ENCODE data around the gene PPP1R7.
"Not testable (repeated sequence)": the region's sequence is repeated elsewhere in the genome, so short reads cannot be mapped to it uniquely, and the experiment has no call there.

Gene PPP1R7

GRCh38 chr2:241149925-241150659, at the start of gene PPP1R7:
PPP1R7 (plus strand) TSS chr2:241150467; CDS start chr2:241150496, 29 bp downstream.
- Mint-ChIP-seq H3K4me1 (ENCODE audit: low read depth) (peaks cover 46% of the 10 kb centered on the region), H3K27ac (peak within 1 kb of the TSS; percentile 97), H3K36me3 (no peaks in the 10 kb centered on the region), H3K4me3 (peak within 1 kb of the TSS; percentile 94), H3K27me3 (no peaks in the 10 kb centered on the region), H3K9me3 (ENCODE audit: low read depth) (no peaks in the 10 kb centered on the region)

GRCh38 chr2:241102239-241102803, 47.9 kb upstream of the PPP1R7 start, which contains the start of gene MTERF4:
MTERF4 (minus strand) TSS chr2:241102287; CDS start chr2:241102273, 14 bp downstream.
- H3K36me3 Mint-ChIP-seq, result peaks cover 10% of the 10 kb centered on the region
- no peaks in the 10 kb centered on the region for H3K27me3 Mint-ChIP-seq
- no peaks in the 10 kb centered on the region for H3K9me3 Mint-ChIP-seq (ENCODE audit: low read depth)
- H3K4me1 Mint-ChIP-seq (ENCODE audit: low read depth), result peaks cover 78% of the 10 kb centered on the region
- H3K27ac Mint-ChIP-seq, result peak within 1 kb of the TSS; percentile 98
- H3K4me3 Mint-ChIP-seq, result peak within 1 kb of the TSS; percentile 97

- peak overlapping the region; percentile 98 for H3K27ac Mint-ChIP-seq
Measured at GRCh38 chr2:241103176-241103595, 47.1 kb upstream of the PPP1R7 start.

GRCh38 chr2:241104611-241105010, 45.7 kb upstream of the PPP1R7 start:
- not testable (repeated sequence) for H3K27me3 Mint-ChIP-seq; H3K36me3 Mint-ChIP-seq; H3K9me3 Mint-ChIP-seq (ENCODE audit: low read depth); H3K4me3 Mint-ChIP-seq
- Mint-ChIP-seq H3K4me1 (ENCODE audit: low read depth) (peaks cover 76% of the 10 kb centered on the region), H3K27ac (peak overlapping the region; percentile 98)

More at GRCh38 chr2:241103176-241103595, 47.1 kb upstream of the PPP1R7 start:
- Mint-ChIP-seq H3K4me3 (peak overlapping the region; percentile 97), H3K36me3 (peaks cover 5% of the 10 kb centered on the region), H3K27me3 (no peaks in the 10 kb centered on the region), H3K9me3 (ENCODE audit: low read depth) (no peaks in the 10 kb centered on the region), H3K4me1 (ENCODE audit: low read depth) (peaks cover 77% of the 10 kb centered on the region)

- H3K4me1 Mint-ChIP-seq (ENCODE audit: low read depth), result peaks cover 74% of the 10 kb centered on the region
- H3K27me3 Mint-ChIP-seq, result no peaks in the 10 kb centered on the region
- no peaks in the 10 kb centered on the region for H3K9me3 Mint-ChIP-seq (ENCODE audit: low read depth)
- peaks cover 3% of the 10 kb centered on the region for H3K36me3 Mint-ChIP-seq
- no peak overlapping the region for H3K4me3 Mint-ChIP-seq
- H3K27ac Mint-ChIP-seq, result peak overlapping the region; percentile 98
Measured at GRCh38 chr2:241105641-241106040, 44.6 kb upstream of the PPP1R7 start.

GRCh38 chr2:241107031-241107783, 43.1 kb upstream of the PPP1R7 start:
- Mint-ChIP-seq H3K9me3 (ENCODE audit: low read depth) (no peaks in the 10 kb centered on the region), H3K4me1 (ENCODE audit: low read depth) (peaks cover 86% of the 10 kb centered on the region), H3K27me3 (no peaks in the 10 kb centered on the region), H3K36me3 (peaks cover 3% of the 10 kb centered on the region), H3K4me3 (no peak overlapping the region), H3K27ac (peak overlapping the region; percentile 98)

GRCh38 chr2:241108271-241109209, 41.7 kb upstream of the PPP1R7 start:
- Mint-ChIP-seq H3K4me3 (peak overlapping the region; percentile 96), H3K36me3 (peaks cover 5% of the 10 kb centered on the region), H3K9me3 (ENCODE audit: low read depth) (no peaks in the 10 kb centered on the region), H3K27ac (peak overlapping the region; percentile 98), H3K27me3 (no peaks in the 10 kb centered on the region), H3K4me1 (ENCODE audit: low read depth) (peaks cover 87% of the 10 kb centered on the region)

- Mint-ChIP-seq H3K27me3 (no peaks in the 10 kb centered on the region), H3K27ac (peak overlapping the region; percentile 98), H3K36me3 (peaks cover 7% of the 10 kb centered on the region), H3K4me1 (ENCODE audit: low read depth) (peaks cover 81% of the 10 kb centered on the region), H3K4me3 (peak overlapping the region; percentile 96), H3K9me3 (ENCODE audit: low read depth) (no peaks in the 10 kb centered on the region)
Measured at GRCh38 chr2:241109210-241110088, 40.8 kb upstream of the PPP1R7 start.

- H3K27ac Mint-ChIP-seq, result peak overlapping the region; percentile 98
- peaks cover 14% of the 10 kb centered on the region for H3K36me3 Mint-ChIP-seq
- H3K9me3 Mint-ChIP-seq (ENCODE audit: low read depth), result no peaks in the 10 kb centered on the region
- H3K4me1 Mint-ChIP-seq (ENCODE audit: low read depth), result peaks cover 79% of the 10 kb centered on the region
- peak overlapping the region; percentile 96 for H3K4me3 Mint-ChIP-seq
- H3K27me3 Mint-ChIP-seq, result no peaks in the 10 kb centered on the region
Measured at GRCh38 chr2:241110089-241110606, 40.1 kb upstream of the PPP1R7 start.

GRCh38 chr2:241110607-241111439, 39.4 kb upstream of the PPP1R7 start:
- Mint-ChIP-seq H3K36me3 (peaks cover 15% of the 10 kb centered on the region), H3K4me1 (ENCODE audit: low read depth) (peaks cover 74% of the 10 kb centered on the region), H3K9me3 (ENCODE audit: low read depth) (no peaks in the 10 kb centered on the region), H3K27ac (peak overlapping the region; percentile 98), H3K4me3 (peak overlapping the region; percentile 96), H3K27me3 (no peaks in the 10 kb centered on the region)

- Mint-ChIP-seq H3K9me3 (ENCODE audit: low read depth) (no peaks in the 10 kb centered on the region), H3K4me1 (ENCODE audit: low read depth) (peaks cover 68% of the 10 kb centered on the region), H3K36me3 (peaks cover 17% of the 10 kb centered on the region), H3K27me3 (no peaks in the 10 kb centered on the region), H3K4me3 (peak overlapping the region; percentile 96), H3K27ac (peak overlapping the region; percentile 98)
Measured at GRCh38 chr2:241111440-241111805, 38.8 kb upstream of the PPP1R7 start.

- Mint-ChIP-seq H3K27ac (peak overlapping the region; percentile 98), H3K9me3 (ENCODE audit: low read depth) (no peaks in the 10 kb centered on the region), H3K4me1 (ENCODE audit: low read depth) (peaks cover 62% of the 10 kb centered on the region), H3K27me3 (no peaks in the 10 kb centered on the region), H3K36me3 (peaks cover 20% of the 10 kb centered on the region), H3K4me3 (peak overlapping the region; percentile 96)
Measured at GRCh38 chr2:241112046-241112445, 38.2 kb upstream of the PPP1R7 start.

GRCh38 chr2:241112592-241112991, 37.7 kb upstream of the PPP1R7 start:
- H3K36me3 Mint-ChIP-seq, result peaks cover 20% of the 10 kb centered on the region
- H3K9me3 Mint-ChIP-seq (ENCODE audit: low read depth), result no peaks in the 10 kb centered on the region
- H3K4me1 Mint-ChIP-seq (ENCODE audit: low read depth), result peaks cover 56% of the 10 kb centered on the region
- H3K27me3 Mint-ChIP-seq, result no peaks in the 10 kb centered on the region
- H3K4me3 Mint-ChIP-seq, result peak overlapping the region; percentile 96
- peak overlapping the region; percentile 98 for H3K27ac Mint-ChIP-seq
